ENCODE results near the gene FER.

FER gene

DNA sequence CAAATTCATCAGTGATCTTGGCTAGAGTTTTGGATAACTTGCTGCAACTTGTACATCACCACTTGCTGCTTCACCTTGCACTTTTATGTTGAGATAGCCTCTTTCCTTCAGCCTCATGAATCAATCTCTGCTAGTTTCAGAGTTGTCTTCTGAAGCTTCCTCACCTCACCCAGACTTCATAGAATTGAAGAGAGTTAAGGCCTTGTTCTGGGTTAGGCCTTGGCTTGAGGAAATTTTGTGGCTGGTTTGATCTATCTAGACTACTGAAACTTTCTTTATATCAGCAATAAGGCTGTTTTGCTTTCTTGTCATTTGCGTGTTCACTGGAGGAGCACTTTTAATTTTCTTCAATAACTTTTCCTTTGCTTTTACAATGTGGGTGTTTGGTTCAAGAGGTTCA, 12.8 kb downstream of the FER start:
- H3K27ac ChIP-seq (ENCODE audit: extremely low read depth, low read depth, low read length), result no peak overlapping the region
- H3K9me3 ChIP-seq (ENCODE audit: control insufficient read depth, insufficient read depth, low read depth, low read length), result no peaks in the 10 kb centered on the region
- 0 out of 3 replicates have a peak, but pooled peaks cover 0 to 4% of the 10 kb centered on the region in 2 experiments for H3K36me3 ChIP-seq (ENCODE audit: control insufficient read depth in 2 of 2, insufficient read depth in 1 of 2, low read length in 2 of 2)
- no peaks in the 10 kb centered on the region for H3K4me1 ChIP-seq (ENCODE audit: control insufficient read depth, insufficient read depth, low read length)
- no peak overlapping the region for H3K4me3 ChIP-seq (ENCODE audit: low read depth, low read length)
- ChIA-PET POLR2A (no interaction called here), CTCF (interaction anchor here (1.0 kb wide), 1 partner anchor 9 kb away, joined by 3 read pairs; no protein-coding TSS in a partner anchor)
- TF ChIP-seq, protein P1, sequence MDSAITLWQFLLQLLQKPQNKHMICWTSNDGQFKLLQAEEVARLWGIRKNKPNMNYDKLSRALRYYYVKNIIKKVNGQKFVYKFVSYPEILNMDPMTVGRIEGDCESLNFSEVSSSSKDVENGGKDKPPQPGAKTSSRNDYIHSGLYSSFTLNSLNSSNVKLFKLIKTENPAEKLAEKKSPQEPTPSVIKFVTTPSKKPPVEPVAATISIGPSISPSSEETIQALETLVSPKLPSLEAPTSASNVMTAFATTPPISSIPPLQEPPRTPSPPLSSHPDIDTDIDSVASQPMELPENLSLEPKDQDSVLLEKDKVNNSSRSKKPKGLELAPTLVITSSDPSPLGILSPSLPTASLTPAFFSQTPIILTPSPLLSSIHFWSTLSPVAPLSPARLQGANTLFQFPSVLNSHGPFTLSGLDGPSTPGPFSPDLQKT (IDR thresholded peaks at IDR 0.05; ENCODE audit: borderline replicate concordance, low read depth, low read length), result no peak
- TF ChIP-seq ZSCAN30 (tag by site-specific recombination; IDR thresholded peaks at IDR 0.05) (no peak), ZBTB48 (tag by site-specific recombination; IDR thresholded peaks at IDR 0.05) (no peak), ZNF510 (tag by site-specific recombination; IDR thresholded peaks at IDR 0.05; ENCODE audit: insufficient replicate concordance) (no peak), ZNF521 (tag by site-specific recombination; IDR thresholded peaks at IDR 0.05) (no peak), OSR2 (tag by site-specific recombination; IDR thresholded peaks at IDR 0.05) (no peak), ZFP3 (tag by site-specific recombination; IDR thresholded peaks at IDR 0.05; ENCODE audit: low read depth) (no peak), ZNF585B (tag by site-specific recombination; IDR thresholded peaks at IDR 0.05) (no peak), ZNF16 (tag by site-specific recombination; IDR thresholded peaks at IDR 0.05; ENCODE audit: low read depth) (no peak), ZNF544 (tag by site-specific recombination; IDR thresholded peaks at IDR 0.05) (no peak), ZNF133 (tag by site-specific recombination; IDR thresholded peaks at IDR 0.05) (no peak), ZFHX2 (tag by site-specific recombination; conservative IDR thresholded peaks at IDR 0.05) (no peak), ZNF558 (tag by site-specific recombination; IDR thresholded peaks at IDR 0.05) (no peak), MZF1 (tag by site-specific recombination; IDR thresholded peaks at IDR 0.05; ENCODE audit: borderline replicate concordance) (no peak), KLF16 (tag by site-specific recombination; IDR thresholded peaks at IDR 0.05) (no peak), ZNF112 (tag by site-specific recombination; IDR thresholded peaks at IDR 0.05) (no peak)
- TF ChIP-seq, protein P2, sequence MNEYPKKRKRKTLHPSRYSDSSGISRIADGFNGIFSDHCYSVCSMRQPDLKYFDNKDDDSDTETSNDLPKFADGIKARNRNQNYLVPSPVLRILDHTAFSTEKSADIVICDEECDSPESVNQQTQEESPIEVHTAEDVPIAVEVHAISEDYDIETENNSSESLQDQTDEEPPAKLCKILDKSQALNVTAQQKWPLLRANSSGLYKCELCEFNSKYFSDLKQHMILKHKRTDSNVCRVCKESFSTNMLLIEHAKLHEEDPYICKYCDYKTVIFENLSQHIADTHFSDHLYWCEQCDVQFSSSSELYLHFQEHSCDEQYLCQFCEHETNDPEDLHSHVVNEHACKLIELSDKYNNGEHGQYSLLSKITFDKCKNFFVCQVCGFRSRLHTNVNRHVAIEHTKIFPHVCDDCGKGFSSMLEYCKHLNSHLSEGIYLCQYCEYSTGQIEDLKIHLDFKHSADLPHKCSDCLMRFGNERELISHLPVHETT (tag by site-specific recombination; IDR thresholded peaks at IDR 0.05), result no peak
- TF ChIP-seq, protein P3, sequence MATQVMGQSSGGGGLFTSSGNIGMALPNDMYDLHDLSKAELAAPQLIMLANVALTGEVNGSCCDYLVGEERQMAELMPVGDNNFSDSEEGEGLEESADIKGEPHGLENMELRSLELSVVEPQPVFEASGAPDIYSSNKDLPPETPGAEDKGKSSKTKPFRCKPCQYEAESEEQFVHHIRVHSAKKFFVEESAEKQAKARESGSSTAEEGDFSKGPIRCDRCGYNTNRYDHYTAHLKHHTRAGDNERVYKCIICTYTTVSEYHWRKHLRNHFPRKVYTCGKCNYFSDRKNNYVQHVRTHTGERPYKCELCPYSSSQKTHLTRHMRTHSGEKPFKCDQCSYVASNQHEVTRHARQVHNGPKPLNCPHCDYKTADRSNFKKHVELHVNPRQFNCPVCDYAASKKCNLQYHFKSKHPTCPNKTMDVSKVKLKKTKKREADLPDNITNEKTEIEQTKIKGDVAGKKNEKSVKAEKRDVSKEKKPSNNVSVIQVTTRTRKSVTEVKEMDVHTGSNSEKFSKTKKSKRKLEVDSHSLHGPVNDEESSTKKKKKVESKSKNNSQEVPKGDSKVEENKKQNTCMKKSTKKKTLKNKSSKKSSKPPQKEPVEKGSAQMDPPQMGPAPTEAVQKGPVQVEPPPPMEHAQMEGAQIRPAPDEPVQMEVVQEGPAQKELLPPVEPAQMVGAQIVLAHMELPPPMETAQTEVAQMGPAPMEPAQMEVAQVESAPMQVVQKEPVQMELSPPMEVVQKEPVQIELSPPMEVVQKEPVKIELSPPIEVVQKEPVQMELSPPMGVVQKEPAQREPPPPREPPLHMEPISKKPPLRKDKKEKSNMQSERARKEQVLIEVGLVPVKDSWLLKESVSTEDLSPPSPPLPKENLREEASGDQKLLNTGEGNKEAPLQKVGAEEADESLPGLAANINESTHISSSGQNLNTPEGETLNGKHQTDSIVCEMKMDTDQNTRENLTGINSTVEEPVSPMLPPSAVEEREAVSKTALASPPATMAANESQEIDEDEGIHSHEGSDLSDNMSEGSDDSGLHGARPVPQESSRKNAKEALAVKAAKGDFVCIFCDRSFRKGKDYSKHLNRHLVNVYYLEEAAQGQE (tag by site-specific recombination; IDR thresholded peaks at IDR 0.05), result no peak

DNA sequence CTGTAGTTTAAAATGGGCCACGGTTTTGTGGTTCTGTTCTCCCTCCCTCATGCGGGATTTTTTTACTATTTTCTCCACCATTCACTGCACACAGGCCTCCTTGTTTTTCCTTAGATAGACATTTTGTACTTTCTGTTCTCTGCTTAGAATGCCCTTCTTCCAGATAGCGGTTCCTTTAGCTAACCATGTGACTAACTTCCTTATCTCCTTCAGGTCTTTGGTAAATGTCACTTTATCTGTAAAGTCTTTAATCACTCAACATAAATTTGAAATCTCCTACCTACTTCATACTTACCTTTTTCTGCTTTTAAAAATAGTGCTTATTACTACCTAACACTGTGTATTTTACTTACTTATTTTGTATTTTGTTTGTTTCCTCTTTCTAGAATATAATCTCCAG, 15.0 kb downstream of the FER start:
- Histone ChIP-seq H3K4me1 (ENCODE audit: control insufficient read depth, insufficient read depth, low read length) (no peaks in the 10 kb centered on the region), H3K9me3 (ENCODE audit: control insufficient read depth, insufficient read depth, low read depth, low read length) (no peaks in the 10 kb centered on the region), H3K27ac (ENCODE audit: extremely low read depth, low read depth, low read length) (no peak overlapping the region), H3K36me3 (ENCODE audit: control insufficient read depth in 2 of 2, insufficient read depth in 1 of 2, low read length in 2 of 2) (0 out of 3 replicates have a peak, but pooled peaks cover 0 to 3% of the 10 kb centered on the region in 2 experiments), H3K4me3 (ENCODE audit: low read depth, low read length) (no peak overlapping the region)
- POLR2A ChIA-PET, result interaction anchor here (1.7 kb wide), 1 partner anchor 34 kb away, joined by 7 read pairs; no protein-coding TSS in a partner anchor
- CTCF ChIA-PET, result no interaction called here
- TF ChIP-seq ZNF223 (tag by site-specific recombination; IDR thresholded peaks at IDR 0.05), result no peak
- TF ChIP-seq ZNF366 (tag by site-specific recombination; conservative IDR thresholded peaks at IDR 0.05), result no peak
- TF ChIP-seq ZSCAN16 (tag by site-specific recombination; IDR thresholded peaks at IDR 0.05), result no peak
- TF ChIP-seq ZNF501 (tag by site-specific recombination; IDR thresholded peaks at IDR 0.05), result no peak
- TF ChIP-seq ZNF184 (tag by site-specific recombination; IDR thresholded peaks at IDR 0.05), result no peak
